ENCODE results near the gene KNG1.

GRCh38 chr3:186785495-186786018, 68.4 kb downstream of the KNG1 start:
- TF ChIP-seq CTCF (IDR thresholded peaks at IDR 0.05; ENCODE audit: insufficient read depth, low read length, poor library complexity, severe bottlenecking), result no peak
- TF ChIP-seq EZH2phosphoT487 (conservative IDR thresholded peaks at IDR 0.05; ENCODE audit: low read length), result no peak
